T-helper 9 cell (primary cell): Measurements from ENCODE around the gene CHRNG.
"Not testable (repeated sequence)": the region's sequence is repeated elsewhere in the genome, so short reads cannot be mapped to it uniquely, and the experiment has no call there.

Experiments
- DNase-seq: peaks from one replicate; pipeline ENCODE4 v3.0.0-alpha.2; 2020

The CHRNG gene

GRCh38 chr2:232545511-232546375 is 6.3 kb downstream of the CHRNG start:
- DNase-seq, result no peak

DNA sequence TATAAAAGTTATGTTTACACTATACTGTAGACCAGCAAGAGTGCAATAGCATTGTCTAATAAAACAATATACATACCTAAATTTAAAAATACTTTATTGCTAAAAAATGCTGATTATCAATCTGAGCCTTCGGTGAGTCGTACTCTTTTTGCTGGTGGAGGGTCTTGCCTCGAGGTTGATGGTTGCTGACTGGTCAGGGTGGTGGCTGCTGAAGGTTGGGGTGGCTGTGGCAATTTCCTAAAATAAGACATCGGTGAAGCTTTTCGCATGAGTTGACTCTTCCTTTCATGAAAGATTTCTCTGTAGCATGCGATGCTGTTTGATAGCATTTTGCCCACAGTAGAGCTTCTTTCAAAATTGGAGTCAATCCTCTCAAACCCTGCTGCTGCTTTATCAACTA is 8.5 kb downstream of the CHRNG start:
- no peak for DNase-seq

- no peak for DNase-seq
These were observed 10.3 kb downstream of the CHRNG start for GRCh38 chr2:232549655-232550353.

- DNase-seq, result peak; percentile 80
These were observed 11.1 kb downstream of the CHRNG start, which contains the start of the genes EIF4E2 and TIGD1 for GRCh38 chr2:232550354-232551249. Gene EIF4E2, plus strand, starts transcription at chr2:232550689. Its CDS starts 36 bp downstream, at chr2:232550725. Gene TIGD1, minus strand, starts transcription at chr2:232550557. Its CDS starts 675 bp downstream, at chr2:232549882.

- DNase-seq, result no peak
These were observed 11.8 kb downstream of the CHRNG start for GRCh38 chr2:232551250-232551638.

DNA sequence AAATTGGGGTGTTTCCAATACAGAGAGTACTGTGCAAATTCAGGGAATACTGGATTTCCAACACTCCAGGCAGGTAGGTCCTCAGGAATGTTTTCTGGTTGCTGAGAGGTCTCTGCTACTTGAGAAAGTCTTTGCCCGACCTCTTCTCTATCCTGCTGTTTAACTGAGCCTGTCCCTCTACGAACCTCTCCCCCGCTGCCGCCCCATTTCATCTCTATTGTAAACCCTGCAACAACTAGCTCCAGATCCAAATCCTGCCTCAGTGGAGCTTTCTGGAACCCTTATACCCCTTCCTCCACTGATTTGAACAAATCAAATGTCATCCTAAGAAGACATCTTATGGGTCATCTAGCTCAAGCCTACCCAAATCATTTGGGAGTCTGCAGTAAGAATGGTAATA is 12.3 kb downstream of the CHRNG start:
- no peak for DNase-seq

- no peak for DNase-seq
These were observed 16.9 kb downstream of the CHRNG start for GRCh38 chr2:232556426-232556825.

- no peak for DNase-seq
These were observed 23.1 kb downstream of the CHRNG start for GRCh38 chr2:232562515-232563151.

DNA sequence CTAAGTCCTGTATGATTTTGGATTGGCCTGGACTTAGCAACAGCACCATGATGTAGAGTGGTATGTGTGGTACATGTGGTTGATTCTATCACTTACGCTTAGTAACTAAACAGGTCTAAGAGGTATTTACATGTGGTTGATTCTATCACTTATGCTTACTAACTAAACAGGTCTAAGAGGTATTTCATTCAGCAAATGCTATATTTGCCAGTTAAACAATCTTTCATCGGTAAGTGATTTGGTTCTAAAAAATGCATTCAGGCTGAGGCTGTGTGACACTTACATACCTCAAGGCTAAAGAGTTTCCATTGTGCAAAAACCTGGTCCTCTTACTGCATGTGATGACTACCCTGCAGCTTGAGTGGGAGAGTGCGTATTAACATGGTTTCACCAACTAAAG is 24.1 kb downstream of the CHRNG start:
- DNase-seq, result no peak

DNA sequence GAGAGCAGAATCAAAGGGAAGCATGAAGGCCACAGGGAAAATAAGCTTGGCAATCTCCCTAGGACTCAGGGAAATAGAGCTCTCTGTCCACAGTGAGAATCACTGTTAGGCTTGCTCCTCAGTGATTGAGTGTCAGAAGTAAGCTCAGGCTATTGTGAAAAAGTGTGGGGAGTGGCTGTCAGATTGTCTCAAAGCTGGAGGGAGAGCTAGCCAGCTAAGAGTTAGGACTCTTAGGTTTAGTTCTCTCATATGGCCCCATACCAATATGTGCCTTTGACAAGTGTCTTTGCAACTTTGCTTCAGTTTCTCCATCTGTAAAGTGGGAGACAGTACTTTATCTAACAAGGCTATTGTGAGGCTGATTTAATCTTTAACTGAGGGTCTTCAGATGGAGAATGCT is 28.2 kb downstream of the CHRNG start:
- no peak for DNase-seq

- no peak for DNase-seq
These were observed 28.7 kb downstream of the CHRNG start for GRCh38 chr2:232568161-232568560.

DNA sequence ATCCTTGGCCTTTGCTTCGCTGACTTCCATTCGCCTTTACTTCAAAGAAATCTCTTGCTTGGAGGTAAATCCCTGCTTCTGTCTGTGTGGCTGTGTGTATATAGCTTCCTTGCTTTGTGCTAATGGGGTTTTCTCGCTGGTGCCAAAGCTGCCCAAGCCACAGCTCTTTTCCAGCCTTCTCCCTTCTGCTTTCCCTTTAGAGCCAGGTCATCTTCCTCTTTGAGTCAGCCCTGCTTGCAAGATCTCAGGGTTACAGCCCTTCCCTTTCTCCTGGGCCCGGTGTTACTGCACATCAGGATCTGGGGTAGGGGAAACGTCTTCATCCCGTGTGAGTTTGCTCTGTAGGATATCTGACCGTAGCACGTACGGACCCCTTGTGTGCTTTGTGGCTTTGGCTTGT is 30.0 kb downstream of the CHRNG start:
- DNase-seq, result no peak

- not testable (repeated sequence) for DNase-seq
These were observed 31.0 kb downstream of the CHRNG start for GRCh38 chr2:232570481-232570880.

- no peak for DNase-seq
These were observed 31.6 kb downstream of the CHRNG start for GRCh38 chr2:232571026-232571474.

- DNase-seq, result no peak
These were observed 33.5 kb downstream of the CHRNG start for GRCh38 chr2:232573042-232573441.

- DNase-seq, result no peak
These were observed 34.4 kb downstream of the CHRNG start for GRCh38 chr2:232573771-232574435.

- no peak for DNase-seq
These were observed 35.3 kb downstream of the CHRNG start for GRCh38 chr2:232574674-232575403.

- DNase-seq, result no peak
These were observed 35.9 kb downstream of the CHRNG start for GRCh38 chr2:232575404-232575746.

GRCh38 chr2:232576995-232577394 is 37.5 kb downstream of the CHRNG start:
- DNase-seq, result no peak

DNA sequence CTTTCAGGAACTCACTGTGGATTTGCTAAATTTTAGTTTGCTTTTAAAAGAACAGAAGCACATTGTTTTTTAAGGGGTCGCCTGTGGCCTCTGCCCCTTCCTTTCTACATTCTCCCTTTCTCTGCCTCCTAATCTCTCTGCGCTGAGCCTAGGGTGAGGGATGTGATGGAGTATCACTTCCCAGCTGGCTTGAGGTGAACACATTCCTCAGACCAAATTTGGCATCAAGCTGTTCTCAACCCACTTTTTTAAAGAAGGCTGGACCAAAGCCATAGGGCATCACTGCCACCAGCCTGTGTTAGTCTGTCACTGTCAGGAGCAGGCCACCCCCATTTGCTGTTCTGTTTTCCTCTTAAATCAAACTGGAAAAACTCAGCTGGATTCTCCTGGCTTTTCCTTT is 38.3 kb downstream of the CHRNG start:
- DNase-seq, result no peak

- no peak for DNase-seq
These were observed 39.1 kb downstream of the CHRNG start for GRCh38 chr2:232578626-232579025.
